ENCODE data around the gene CNGB1.
"Not testable (repeated sequence)": the region's sequence is repeated elsewhere in the genome, so short reads cannot be mapped to it uniquely, and the experiment has no call there.

CNGB1 gene

GRCh38 chr16:57956270-57956808 lies 14.6 kb downstream of the CNGB1 start:
- no peak for DNase-seq (ENCODE audit: low read depth in 2 of 2, low spot score in 1 of 2)

GRCh38 chr16:57955572-57956188 lies 15.2 kb downstream of the CNGB1 start:
- no peak for DNase-seq (ENCODE audit: low read depth in 2 of 2, low spot score in 1 of 2)

- no peak for DNase-seq (ENCODE audit: low read depth in 2 of 2, low spot score in 1 of 2)
Measured at GRCh38 chr16:57953857-57954256, 17.1 kb downstream of the CNGB1 start.

- no peak for DNase-seq (ENCODE audit: low read depth in 2 of 2, low spot score in 1 of 2)
Measured at GRCh38 chr16:57952909-57953308, 18.0 kb downstream of the CNGB1 start.

GRCh38 chr16:57951204-57951960 lies 19.5 kb downstream of the CNGB1 start:
- no peak for DNase-seq (ENCODE audit: low read depth in 2 of 2, low spot score in 1 of 2)

- no peak for DNase-seq (ENCODE audit: low read depth in 2 of 2, low spot score in 1 of 2)
Measured at GRCh38 chr16:57950382-57950781, 20.5 kb downstream of the CNGB1 start.

GRCh38 chr16:57949595-57950238 lies 21.2 kb downstream of the CNGB1 start:
- DNase-seq (ENCODE audit: low read depth in 2 of 2, low spot score in 1 of 2), result no peak

GRCh38 chr16:57949013-57949412 lies 21.9 kb downstream of the CNGB1 start:
- no peak for DNase-seq (ENCODE audit: low read depth in 2 of 2, low spot score in 1 of 2)

GRCh38 chr16:57948027-57948426 lies 22.9 kb downstream of the CNGB1 start:
- DNase-seq (ENCODE audit: low read depth in 2 of 2, low spot score in 1 of 2), result no peak

GRCh38 chr16:57947261-57947660 lies 23.7 kb downstream of the CNGB1 start:
- DNase-seq (ENCODE audit: low read depth in 2 of 2, low spot score in 1 of 2), result no peak

GRCh38 chr16:57946181-57946801 lies 24.6 kb downstream of the CNGB1 start:
- DNase-seq (ENCODE audit: low read depth in 2 of 2, low spot score in 1 of 2), result no peak

- DNase-seq (ENCODE audit: low read depth in 2 of 2, low spot score in 1 of 2), result no peak
Measured at GRCh38 chr16:57945740-57946138, 25.2 kb downstream of the CNGB1 start.

GRCh38 chr16:57944970-57945739 lies 25.8 kb downstream of the CNGB1 start:
- DNase-seq (ENCODE audit: low read depth in 2 of 2, low spot score in 1 of 2), result no peak

- not testable (repeated sequence) for DNase-seq (ENCODE audit: low read depth in 2 of 2, low spot score in 1 of 2)
Measured at GRCh38 chr16:57943381-57943780, 27.5 kb downstream of the CNGB1 start.

GRCh38 chr16:57941901-57942300 lies 29.0 kb downstream of the CNGB1 start:
- not testable (repeated sequence) for DNase-seq (ENCODE audit: low read depth in 2 of 2, low spot score in 1 of 2)

- DNase-seq (ENCODE audit: low read depth in 2 of 2, low spot score in 1 of 2), result no peak
Measured at GRCh38 chr16:57941016-57941664, 29.8 kb downstream of the CNGB1 start.

- no peak for DNase-seq (ENCODE audit: low read depth in 2 of 2, low spot score in 1 of 2)
Measured at GRCh38 chr16:57940382-57940966, 30.5 kb downstream of the CNGB1 start.

GRCh38 chr16:57939872-57940224 lies 31.1 kb downstream of the CNGB1 start:
- no peak for DNase-seq (ENCODE audit: low read depth in 2 of 2, low spot score in 1 of 2)

- no peak for DNase-seq (ENCODE audit: low read depth in 2 of 2, low spot score in 1 of 2)
Measured at GRCh38 chr16:57938936-57939871, 31.7 kb downstream of the CNGB1 start.

Data from stimulated activated CD8-positive, alpha-beta memory T cell treated with anti-CD3 and anti-CD28 coated beads, Interleukin-4, amount 100 ng/mL, for 4 hours (primary cell).